HepG2 (cell line): Measurements from ENCODE around the gene OR4K1. TPM values are rescaled to one million over a fixed set of nuclear protein-coding genes. Genes with fewer than 3 reads are reported as not detected.
"Not testable (repeated sequence)": the region's sequence is repeated elsewhere in the genome, so short reads cannot be mapped to it uniquely, and the experiment has no call there.

Source experiments
- ATAC-seq: fragments of 200-7000 bp; cut with Tn5 transposase; 3 replicates; pipeline ENCODE4 v1.9.1; 2020; ENCODE audit warnings: mild to moderate bottlenecking, moderate library complexity
- BruUV-seq: library from RNA; stranded (reverse); fragments of 400-500 nt; replicated peaks from 2 replicates; lab custom pipeline; 2021; lab: Mats Ljungman, UMichigan
- CTCF ChIA-PET: fragments of 300-600 bp; formaldehyde crosslinking; extraction: SDS; loops from one replicate; lab custom pipeline; 2021; ENCODE audit warnings: low total read pairs, inconsistent platforms, low intra/inter-chr PET ratio; lab: Yijun Ruan, JAX
- POLR2A ChIA-PET: fragments of 350-600 bp; sonication (Branson Sonifier 250); formaldehyde crosslinking; loops from one replicate; lab custom pipeline; 2020; ENCODE audit warnings: antibody characterized with exemption, inconsistent platforms; lab: Yijun Ruan, JAX
- DNase-seq: peaks from one replicate; pipeline ENCODE4 v3.0.0-alpha.2; 2015; ENCODE audit warnings: low spot score
- FAIRE-seq: peaks from 3 replicates; lab custom pipeline; 2011; peaks lifted over from hg19 to GRCh38; lab: Jason Lieb, UNC
- H2AFZ ChIP-seq: one replicate; pipeline ENCODE4 v1.6.1; 2011; ENCODE audit warnings: low read length, inconsistent platforms
- H3K27ac ChIP-seq: fragments of 300-600 bp; 3 replicates; pipeline ENCODE4 v1.8.0; 2011; ENCODE audit warnings: mixed run types, mild to moderate bottlenecking, mixed read lengths, low read length, inconsistent platforms; ENCODE audit not compliant: insufficient read depth; ENCODE audit errors: extremely low read length
- H3K27me3 ChIP-seq, 2 experiments: fragments of 200-600 bp in 1 of 2; 2 replicates in 1 of 2; 3 replicates in 1 of 2; pipeline versions ENCODE4 v1.6.0 to v1.8.0; 2011; ENCODE audit warnings: low read length in 2 of 2, mild to moderate bottlenecking in 2 of 2, moderate library complexity in 2 of 2, inconsistent platforms in 1 of 2; ENCODE audit not compliant: insufficient read depth in 2 of 2, control insufficient read depth in 1 of 2
- H3K36me3 ChIP-seq, 2 experiments: fragments of 200-600 bp in 1 of 2; replicated peaks in 1 of 2; 2 replicates in 1 of 2; 3 replicates in 1 of 2; pipeline versions ENCODE4 v1.5.1 to v1.8.0; 2011; ENCODE audit warnings: low read length in 2 of 2, inconsistent platforms in 1 of 2; ENCODE audit not compliant: insufficient read depth in 2 of 2, control insufficient read depth in 1 of 2
- H3K4me1 ChIP-seq: 2 replicates; pipeline ENCODE4 v1.5.1; 2012; ENCODE audit warnings: low read length, inconsistent platforms; ENCODE audit not compliant: insufficient read depth
- H3K4me2 ChIP-seq: 2 replicates; pipeline ENCODE4 v1.6.0; 2011; ENCODE audit warnings: low read depth, low read length, inconsistent platforms
- H3K4me3 ChIP-seq, 3 experiments: fragments of 200-600 bp in 1 of 3; sonication (generic), shearing (Covaris generic) in 1 of 3; replicated peaks in 1 of 3; 2 replicates each; pipeline ENCODE4 v1.5.1; 2011 to 2016; ENCODE audit warnings: low read length in 3 of 3, inconsistent platforms in 2 of 3, low read depth in 2 of 3, mild to moderate bottlenecking in 2 of 3, control low read depth in 1 of 3, mixed read lengths in 1 of 3; ENCODE audit not compliant: insufficient read depth in 1 of 3
- H3K79me2 ChIP-seq: one replicate; pipeline ENCODE4 v1.6.1; 2011; ENCODE audit warnings: low read length, inconsistent platforms; ENCODE audit not compliant: insufficient read depth
- H3K9ac ChIP-seq: 2 replicates; pipeline ENCODE4 v1.6.0; 2011; ENCODE audit warnings: mild to moderate bottlenecking, low read depth, low read length, inconsistent platforms; ENCODE audit not compliant: insufficient read depth
- H3K9me3 ChIP-seq: 2 replicates; pipeline ENCODE4 v1.5.1; 2012; ENCODE audit warnings: mild to moderate bottlenecking, low read length
- H4K20me1 ChIP-seq: 2 replicates; pipeline ENCODE4 v1.6.0; 2011; ENCODE audit warnings: inconsistent platforms, mild to moderate bottlenecking, low read length, moderate library complexity; ENCODE audit not compliant: insufficient read depth
- ELF4 ChIP-seq: sonication (generic); formaldehyde crosslinking; IDR thresholded peaks from 2 replicates; pipeline ENCODE4 v1.5.0; 2020; ENCODE audit warnings: missing genetic modification reagents, mild to moderate bottlenecking, moderate library complexity, borderline replicate concordance
- HOXA9 ChIP-seq: sonication (generic); formaldehyde crosslinking; IDR thresholded peaks from 2 replicates; pipeline ENCODE4 v1.8.1; 2022; ENCODE audit warnings: missing genetic modification reagents, mild to moderate bottlenecking, moderate library complexity, borderline replicate concordance
- MXI1 ChIP-seq: IDR thresholded peaks from 3 replicates; pipeline ENCODE4 v1.6.1; 2012; ENCODE audit warnings: low read depth, low read length, inconsistent platforms, borderline replicate concordance
- RFX5 ChIP-seq: IDR thresholded peaks from 2 replicates; pipeline ENCODE4 v1.6.1; 2011; ENCODE audit warnings: low read depth, low read length, improper control_type of control experiment
- SP4 ChIP-seq: sonication (generic); formaldehyde crosslinking; IDR thresholded peaks from 2 replicates; pipeline ENCODE4 v1.8.1; 2023; ENCODE audit warnings: mild to moderate bottlenecking, missing genetic modification reagents
- TCF7L2 ChIP-seq: IDR thresholded peaks from 2 replicates; pipeline ENCODE4 v1.6.1; 2011; ENCODE audit warnings: mild to moderate bottlenecking, low read depth, low read length, moderate library complexity
- TEAD2 ChIP-seq: sonication (generic); formaldehyde crosslinking; IDR thresholded peaks from 2 replicates; pipeline ENCODE4 v1.9.0; 2021; ENCODE audit warnings: missing genetic modification reagents
- THAP11 ChIP-seq: IDR thresholded peaks from 2 replicates; pipeline ENCODE4 v1.6.1; 2016; ENCODE audit warnings: missing biosample characterization, missing genetic modification reagents
- TOPORS ChIP-seq: sonication (generic); formaldehyde crosslinking; IDR thresholded peaks from 2 replicates; pipeline ENCODE4 v1.8.0; 2023; ENCODE audit warnings: mild to moderate bottlenecking, missing genetic modification reagents
- ZNF367 ChIP-seq: sonication (generic); formaldehyde crosslinking; IDR thresholded peaks from 2 replicates; pipeline ENCODE4 v1.4.0; 2020; ENCODE audit warnings: missing genetic modification reagents, borderline replicate concordance
- ZNF569 ChIP-seq: sonication (generic); formaldehyde crosslinking; IDR thresholded peaks from 2 replicates; pipeline ENCODE4 v1.5.0; 2020; ENCODE audit warnings: mild to moderate bottlenecking, missing genetic modification reagents, moderate library complexity, borderline replicate concordance
- WGBS: methylation state at CpG from one replicate; pipeline ENCODE4 v1.1.6; 2017; ENCODE audit warnings: low lambda C conversion rate; 5-methylcytosine and 5-hydroxymethylcytosine counted together
- in situ Hi-C: cut with HindIII; loops from 2 replicates; pipeline ENCODE4 v1.10.0; 2017; ENCODE audit warnings: low pct_unique_long_range_greater_than_20kb; ENCODE audit not compliant: extremely low pct_ligation_motif_present
- intact Hi-C: fragments of 100-400 bp; cut with micrococcal nuclease; formaldehyde crosslinking; loops from one replicate; pipeline ENCODE4 v1.10.0; 2022; ENCODE audit not compliant: unreplicated experiment
- polyA plus RNA-seq, 8 experiments: library from polyadenylated mRNA; depleted of rRNA in 3 of 8; stranded (reverse) in 7 of 8; unstranded in 1 of 8; fragments of >200 nt; fragmentation: Illumina TruSeq in 4 of 8; extraction: Trizol in 4 of 8; gene quantifications; 2 replicates each; pipeline versions ENCODE4 v1.2.1 to v1.2.3, GENCODE V29; 2011 to 2016; ENCODE audit warnings: low read depth in 4 of 8, missing spikeins in 1 of 8, mixed read lengths in 1 of 8; ENCODE audit not compliant: insufficient read depth in 1 of 8
- total RNA-seq, 5 experiments: library from RNA; depleted of rRNA; stranded (reverse); fragments of >200 nt; fragmentation: Illumina TruSeq; extraction: Trizol; gene quantifications; 2 replicates each; pipeline ENCODE4 v1.2.3, GENCODE V29; 2016; ENCODE audit warnings: low read depth in 1 of 5
- TF ChIP-seq, protein P1 (sequence below): sonication (generic); formaldehyde crosslinking; IDR thresholded peaks from 2 replicates; pipeline ENCODE4 v1.5.0; 2020; ENCODE audit warnings: mild to moderate bottlenecking, missing genetic modification reagents
- TF ChIP-seq, protein P2 (sequence below): sonication (generic); formaldehyde crosslinking; IDR thresholded peaks from 2 replicates; pipeline ENCODE4 v1.8.0; 2023; ENCODE audit warnings: mild to moderate bottlenecking, missing genetic modification reagents

OR4K1 gene
- total and polyA plus RNA-seq, 2 of the 13 experiments (the other 11 are each of a cell fraction or from before 2014, with no cell fraction given): not detected

DNA sequence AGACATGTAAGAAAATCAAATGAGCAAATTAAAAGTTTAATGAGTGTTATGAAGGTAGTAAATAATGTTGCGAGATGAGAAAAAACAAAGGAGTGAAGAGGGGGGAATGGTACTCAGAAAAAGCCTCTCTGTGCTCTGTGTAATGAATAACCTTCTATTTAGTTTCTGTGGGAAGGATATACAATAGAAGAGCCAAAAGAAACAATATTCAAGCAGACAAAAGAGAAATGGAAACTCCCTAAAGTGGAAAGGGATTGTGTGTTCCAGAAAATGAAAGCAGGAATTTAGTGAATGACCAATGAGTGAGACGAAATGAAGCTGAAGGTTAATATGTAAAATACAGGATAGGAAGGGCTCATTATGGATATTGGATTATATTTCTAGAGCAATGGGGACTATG lies 18.5 kb downstream of the OR4K1 start:
- no peak for DNase-seq
- Histone ChIP-seq H2AFZ (no peak overlapping the region), H3K36me3 (no peaks in the 10 kb centered on the region), H4K20me1 (no peaks in the 10 kb centered on the region), H3K4me2 (no peak overlapping the region), H3K27me3 (no peaks in the 10 kb centered on the region), H3K4me3 (no peak overlapping the region)
- BruUV-seq: no TSS peak
- intact Hi-C loops: no loop called here
- FAIRE-seq: no peak
- no peak for ATAC-seq
- TF ChIP-seq, protein P1, sequence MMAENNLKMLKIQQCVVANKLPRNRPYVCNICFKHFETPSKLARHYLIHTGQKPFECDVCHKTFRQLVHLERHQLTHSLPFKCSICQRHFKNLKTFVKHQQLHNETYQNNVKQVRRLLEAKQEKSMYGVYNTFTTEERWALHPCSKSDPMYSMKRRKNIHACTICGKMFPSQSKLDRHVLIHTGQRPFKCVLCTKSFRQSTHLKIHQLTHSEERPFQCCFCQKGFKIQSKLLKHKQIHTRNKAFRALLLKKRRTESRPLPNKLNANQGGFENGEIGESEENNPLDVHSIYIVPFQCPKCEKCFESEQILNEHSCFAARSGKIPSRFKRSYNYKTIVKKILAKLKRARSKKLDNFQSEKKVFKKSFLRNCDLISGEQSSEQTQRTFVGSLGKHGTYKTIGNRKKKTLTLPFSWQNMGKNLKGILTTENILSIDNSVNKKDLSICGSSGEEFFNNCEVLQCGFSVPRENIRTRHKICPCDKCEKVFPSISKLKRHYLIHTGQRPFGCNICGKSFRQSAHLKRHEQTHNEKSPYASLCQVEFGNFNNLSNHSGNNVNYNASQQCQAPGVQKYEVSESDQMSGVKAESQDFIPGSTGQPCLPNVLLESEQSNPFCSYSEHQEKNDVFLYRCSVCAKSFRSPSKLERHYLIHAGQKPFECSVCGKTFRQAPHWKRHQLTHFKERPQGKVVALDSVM (CRISPR knock-in tag): no peak
- TF ChIP-seq, protein P2, sequence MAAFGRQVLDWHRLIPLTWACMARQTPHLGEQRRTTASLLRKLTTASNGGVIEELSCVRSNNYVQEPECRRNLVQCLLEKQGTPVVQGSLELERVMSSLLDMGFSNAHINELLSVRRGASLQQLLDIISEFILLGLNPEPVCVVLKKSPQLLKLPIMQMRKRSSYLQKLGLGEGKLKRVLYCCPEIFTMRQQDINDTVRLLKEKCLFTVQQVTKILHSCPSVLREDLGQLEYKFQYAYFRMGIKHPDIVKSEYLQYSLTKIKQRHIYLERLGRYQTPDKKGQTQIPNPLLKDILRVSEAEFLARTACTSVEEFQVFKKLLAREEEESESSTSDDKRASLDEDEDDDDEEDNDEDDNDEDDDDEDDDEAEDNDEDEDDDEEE (CRISPR knock-in tag): no peak
- TF ChIP-seq SP4 (CRISPR knock-in tag) (no peak), THAP11 (CRISPR knock-in tag) (no peak), RFX5 (no peak), TEAD2 (CRISPR knock-in tag) (no peak), MXI1 (no peak), ELF4 (CRISPR knock-in tag) (no peak), ZNF367 (CRISPR knock-in tag) (no peak), TCF7L2 (no peak), ZNF569 (CRISPR knock-in tag) (no peak), HOXA9 (CRISPR knock-in tag) (no peak), TOPORS (CRISPR knock-in tag) (no peak)
- TF ChIP-seq, all 625 proteins: peak for 0
- H3K9me3 ChIP-seq: no peaks in the 10 kb centered on the region
- ChIA-PET POLR2A (no interaction called here), CTCF (no interaction called here)
- no peak overlapping the region for H3K9ac ChIP-seq
- H3K27ac ChIP-seq: no peak overlapping the region
- no peaks in the 10 kb centered on the region for H3K4me1 ChIP-seq
- in situ Hi-C loops: no loop called here
- H3K79me2 ChIP-seq: no peaks in the 10 kb centered on the region
- WGBS: 15% methylated on average over 2 of the region's 2 CpGs

DNA sequence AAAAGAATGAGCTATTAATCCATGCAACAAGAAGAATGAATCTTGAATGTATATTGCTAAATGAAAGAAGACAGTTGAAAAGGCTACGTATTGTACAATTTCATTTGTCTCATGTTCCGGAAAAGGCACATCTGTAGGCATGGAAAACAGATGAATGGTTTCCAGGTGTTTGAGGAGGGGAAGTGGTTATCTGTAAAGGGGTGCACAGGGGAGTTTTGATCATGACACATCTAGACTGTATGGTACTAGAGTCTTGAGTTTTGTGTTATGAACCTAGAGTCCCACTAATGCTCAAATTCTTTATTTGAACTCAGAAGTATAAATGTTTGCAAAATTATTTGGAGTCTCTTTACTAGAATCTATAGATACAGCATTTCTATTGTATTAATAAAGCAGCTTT lies 39.0 kb downstream of the OR4K1 start:
- FAIRE-seq, H3K27me3 ChIP-seq, BruUV-seq, POLR2A ChIA-PET, intact Hi-C loops, H4K20me1 ChIP-seq, H3K9me3 ChIP-seq, H3K9ac ChIP-seq, in situ Hi-C loops, H3K4me1 ChIP-seq, H2AFZ ChIP-seq, ATAC-seq, H3K27ac ChIP-seq, H3K4me3 ChIP-seq, H3K4me2 ChIP-seq, H3K79me2 ChIP-seq, CTCF ChIA-PET, DNase-seq, H3K36me3 ChIP-seq: not testable (repeated sequence)
- WGBS: 6% methylated on average over 2 of the region's 2 CpGs
